HG03097 (cell line): Measurements from ENCODE around the gene DENND2A.
"Not testable (repeated sequence)": the region's sequence is repeated elsewhere in the genome, so short reads cannot be mapped to it uniquely, and the experiment has no call there.

Source experiments
- ATAC-seq: cut with Tn5 transposase; IDR thresholded peaks from one replicate; pipeline ENCODE4 v1.9.1; 2021; ENCODE audit not compliant: unreplicated experiment, low FRiP score

The DENND2A gene

DNA sequence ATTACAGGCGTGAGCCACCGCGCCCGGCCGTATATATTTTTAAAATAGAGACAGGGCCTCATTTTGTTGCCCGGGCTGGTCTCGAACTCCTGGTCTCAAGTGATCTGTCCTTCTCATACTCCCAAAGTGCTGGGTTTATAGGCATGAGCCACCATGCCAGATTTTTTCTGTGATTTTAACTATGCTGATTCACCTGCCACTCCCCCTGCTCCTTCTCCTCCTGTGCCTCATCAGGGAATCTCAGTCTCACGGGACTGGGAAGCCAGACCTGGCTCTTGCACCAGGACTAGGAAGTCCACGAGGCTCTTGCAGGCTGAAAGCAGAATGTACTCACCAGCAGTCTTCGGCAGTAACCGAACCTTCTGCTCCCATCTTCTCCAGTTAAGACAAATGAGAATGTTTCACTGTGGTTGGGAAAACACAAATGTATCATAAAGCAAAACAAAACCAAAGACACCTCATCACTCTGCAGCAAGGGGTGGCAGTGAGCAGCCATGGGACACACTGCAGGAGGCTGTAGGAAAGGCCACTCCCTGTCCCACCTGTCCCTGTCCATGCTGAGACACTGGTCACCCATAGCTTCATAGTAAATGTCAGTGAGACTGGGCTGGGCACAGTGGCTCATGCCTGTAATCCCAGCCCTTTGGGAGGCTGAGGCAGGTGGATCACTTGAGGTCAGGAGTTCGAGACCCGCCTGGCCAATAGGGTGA is 82.6 kb downstream of the DENND2A start:
- no peak for ATAC-seq

DNA sequence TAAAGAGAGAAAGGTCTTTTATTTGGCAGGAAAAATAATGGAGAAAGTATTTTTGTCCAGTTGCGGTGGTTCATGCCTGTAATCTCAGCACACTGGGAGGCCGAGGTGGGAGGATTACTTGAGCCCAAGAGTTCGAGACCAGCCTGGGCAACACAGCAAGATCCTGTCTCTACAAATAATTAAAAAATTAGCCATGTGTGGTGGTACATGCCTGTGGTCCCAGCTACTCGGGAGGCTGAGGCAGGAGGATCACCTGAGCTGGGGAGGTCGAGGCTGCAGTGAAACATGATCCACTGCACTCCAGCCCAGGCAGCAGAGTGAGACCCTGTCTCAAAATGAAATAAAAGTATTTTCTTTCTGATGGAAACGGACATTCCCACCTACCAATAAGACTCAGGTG is 83.5 kb downstream of the DENND2A start:
- no peak for ATAC-seq

DNA sequence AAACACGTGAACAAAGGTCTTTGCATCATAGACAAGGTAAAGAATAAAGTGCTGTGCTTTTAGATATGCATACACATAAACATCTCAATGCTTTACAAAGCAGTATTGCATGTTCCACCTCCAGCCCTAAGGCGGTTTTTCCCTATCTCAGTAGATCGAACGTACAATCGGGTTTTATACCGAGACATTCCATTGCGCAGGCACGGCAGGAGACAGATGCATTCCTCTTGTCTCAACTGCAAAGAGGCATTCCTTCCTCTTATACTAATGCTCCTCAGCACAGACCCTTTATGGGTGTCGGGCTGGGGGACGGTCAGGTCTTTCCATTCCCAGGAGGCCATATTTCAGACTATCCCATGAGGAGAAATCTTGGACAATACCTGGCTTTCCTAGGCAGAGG is 87.4 kb downstream of the DENND2A start:
- not testable (repeated sequence) for ATAC-seq

GRCh38 chr7:140552240-140552679 is 88.4 kb downstream of the DENND2A start:
- no peak for ATAC-seq

DNA sequence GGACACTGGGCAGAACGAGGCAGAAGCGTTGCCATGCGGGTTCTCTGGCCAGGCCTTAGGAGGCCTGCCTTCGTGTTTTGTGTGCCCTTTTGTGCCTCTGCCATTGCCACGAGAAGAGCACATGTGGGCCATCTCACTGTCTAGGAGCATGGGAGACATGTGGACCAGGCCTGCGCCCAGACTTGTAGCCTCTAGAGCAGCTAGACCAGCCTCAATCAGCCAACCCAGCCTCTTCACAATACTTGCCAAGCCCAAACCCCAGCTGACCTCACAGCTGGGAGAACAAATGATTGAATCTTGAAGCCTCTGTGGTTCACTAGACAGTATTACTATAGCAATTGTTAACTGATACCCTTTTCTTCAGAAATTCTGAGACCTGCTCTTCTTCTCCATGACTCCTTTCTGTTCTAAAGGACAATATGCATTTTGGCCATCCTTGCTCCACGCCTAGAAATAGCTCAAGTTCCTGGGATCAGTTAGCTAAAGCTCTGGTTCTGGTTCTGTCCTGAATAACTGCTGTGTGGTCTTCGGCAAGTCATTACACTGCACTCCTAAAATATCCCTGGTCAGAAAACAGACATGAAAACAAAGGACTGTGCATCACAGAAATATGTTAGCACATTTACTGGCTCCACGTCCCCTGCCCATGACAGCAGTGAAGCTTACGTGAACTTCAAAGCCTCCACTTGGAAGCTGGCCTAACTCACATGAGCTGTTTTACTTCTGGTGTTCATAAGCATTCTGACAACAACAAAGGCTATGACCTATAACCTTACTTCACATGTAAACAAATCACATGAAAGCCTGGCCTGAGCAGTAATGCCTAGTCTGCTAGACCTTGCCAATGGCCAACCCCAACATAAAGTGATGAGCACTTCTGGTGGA is 89.0 kb downstream of the DENND2A start:
- ATAC-seq = no peak

DNA sequence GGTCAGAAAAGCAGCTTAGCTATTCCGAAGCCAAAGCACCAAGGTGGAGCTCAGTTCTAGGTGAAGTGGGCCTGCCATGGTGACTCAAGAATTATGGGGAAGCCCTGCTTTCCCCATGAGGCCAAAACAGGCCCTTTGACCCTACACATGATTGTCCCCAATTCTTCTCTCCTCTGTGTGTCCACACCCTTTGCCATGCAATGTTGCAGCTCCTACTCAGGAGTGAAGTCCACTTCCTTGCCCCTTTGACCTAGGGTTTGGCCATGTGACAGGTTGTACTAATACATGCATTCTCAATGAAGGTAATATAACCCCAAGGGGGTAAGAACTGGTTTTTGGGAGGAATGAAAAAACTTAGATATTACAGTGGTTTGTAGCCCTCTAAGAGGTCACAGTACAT is 93.7 kb downstream of the DENND2A start:
- ATAC-seq = no peak

- ATAC-seq = no peak
Observed at GRCh38 chr7:140544388-140544826, 96.2 kb downstream of the DENND2A start.

GRCh38 chr7:140542228-140542603 is 98.4 kb downstream of the DENND2A start:
- no peak for ATAC-seq

DNA sequence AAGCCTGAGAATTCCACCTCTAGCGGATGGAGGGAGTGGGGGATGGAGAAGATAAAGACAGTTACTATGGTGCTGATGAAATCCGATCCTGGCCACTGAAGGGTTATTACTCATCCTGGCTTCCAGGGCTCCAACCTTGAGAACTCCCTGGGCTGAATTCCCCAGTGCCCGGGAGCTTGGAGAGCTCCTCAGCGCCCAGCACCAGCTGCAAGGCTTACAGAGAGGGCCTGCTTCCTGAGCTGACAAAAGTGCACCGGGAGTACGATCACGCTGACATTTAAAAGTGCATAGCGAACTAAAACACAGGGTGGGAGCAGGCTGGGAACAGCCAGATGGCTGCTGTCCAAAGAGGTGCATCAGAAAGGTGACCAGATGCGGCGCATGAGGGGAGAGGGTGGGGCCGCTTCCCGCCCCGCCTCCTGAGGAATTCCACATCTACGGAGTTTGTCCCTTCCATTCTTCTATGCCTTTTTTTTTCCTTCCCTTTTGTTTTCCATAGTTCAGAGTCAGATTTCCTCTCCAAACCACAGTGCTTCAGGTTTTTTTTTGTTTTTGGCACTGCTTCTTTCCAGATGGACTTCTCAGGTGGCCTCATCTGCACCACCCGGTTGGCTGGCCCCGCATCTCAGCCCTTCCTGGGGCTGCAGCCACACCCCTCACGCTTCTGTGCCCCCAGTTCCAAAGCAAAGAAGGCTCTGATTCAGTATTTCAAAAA is 98.9 kb downstream of the DENND2A start:
- no peak for ATAC-seq

DNA sequence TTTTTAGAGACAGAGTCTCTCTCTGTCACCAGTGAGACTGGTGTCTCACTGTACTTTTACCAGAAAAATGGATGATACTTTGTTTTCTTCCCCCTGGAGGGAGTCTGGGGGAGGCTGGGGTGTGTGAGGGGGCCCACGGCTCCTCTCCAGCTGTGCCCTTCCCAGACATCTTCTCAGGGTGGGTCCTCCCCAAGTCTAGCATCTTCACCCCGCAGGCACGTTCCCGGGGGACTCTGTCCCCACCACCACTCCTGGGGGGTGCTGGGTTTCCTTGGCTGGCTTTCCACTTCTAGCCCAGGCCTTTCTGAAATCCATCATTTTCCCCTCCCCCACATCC is 99.5 kb downstream of the DENND2A start:
- no peak for ATAC-seq

- no peak for ATAC-seq
Observed at GRCh38 chr7:140540136-140540777, 100.4 kb downstream of the DENND2A start.

DNA sequence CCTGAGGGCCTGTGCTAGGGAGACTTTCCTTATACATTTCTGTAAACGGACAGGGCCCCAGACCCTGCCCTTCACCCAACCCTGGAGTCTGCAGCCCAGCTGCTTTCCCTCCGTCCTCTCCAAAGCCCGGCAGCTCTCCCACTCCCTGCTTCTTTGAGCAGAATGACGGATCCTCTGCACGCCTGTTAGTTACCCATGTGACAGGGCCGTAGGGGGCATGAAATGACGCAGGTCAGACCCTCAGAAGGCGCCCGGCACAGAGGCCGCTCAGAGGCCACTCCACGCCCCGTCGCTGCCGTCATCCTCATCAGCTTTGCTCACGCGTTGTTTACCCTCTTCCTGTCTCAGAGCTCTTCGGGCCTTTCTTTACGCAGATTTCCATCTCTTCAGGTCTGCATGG is 101.2 kb downstream of the DENND2A start:
- no peak for ATAC-seq

DNA sequence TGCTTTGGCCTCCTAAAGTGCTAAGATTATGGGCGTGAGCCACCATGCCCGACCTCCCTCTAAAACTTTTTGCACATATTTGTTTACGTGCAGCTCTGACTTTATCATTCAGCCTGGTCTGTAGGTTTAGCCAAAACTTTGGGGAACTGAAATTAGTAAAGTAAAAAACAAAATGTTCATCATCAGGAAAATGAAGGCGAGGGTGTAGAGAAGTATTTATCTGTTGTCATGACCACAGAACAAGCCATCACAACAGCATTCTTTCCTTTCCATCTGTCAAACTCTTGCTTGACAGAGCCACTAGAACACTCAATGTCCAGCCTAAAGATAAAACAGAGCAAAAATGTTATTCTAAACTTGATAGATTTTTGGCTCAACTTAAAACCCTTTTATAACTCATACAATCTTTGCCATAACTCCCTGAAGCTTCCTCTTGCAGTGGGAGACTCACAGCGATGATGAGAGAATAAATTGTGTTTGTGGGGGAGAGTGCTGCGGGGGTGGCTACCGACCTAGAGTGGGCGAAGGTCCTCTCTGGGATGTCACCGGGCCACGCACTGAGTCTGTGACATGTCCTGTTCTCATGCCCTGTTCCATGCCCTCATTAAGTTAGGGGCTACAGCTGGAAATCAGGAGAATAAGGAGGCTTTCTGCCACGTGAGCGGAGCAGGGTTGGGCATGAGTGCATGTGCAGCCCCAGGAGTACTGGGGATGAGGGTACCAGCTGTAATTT is 102.7 kb downstream of the DENND2A start:
- no peak for ATAC-seq

DNA sequence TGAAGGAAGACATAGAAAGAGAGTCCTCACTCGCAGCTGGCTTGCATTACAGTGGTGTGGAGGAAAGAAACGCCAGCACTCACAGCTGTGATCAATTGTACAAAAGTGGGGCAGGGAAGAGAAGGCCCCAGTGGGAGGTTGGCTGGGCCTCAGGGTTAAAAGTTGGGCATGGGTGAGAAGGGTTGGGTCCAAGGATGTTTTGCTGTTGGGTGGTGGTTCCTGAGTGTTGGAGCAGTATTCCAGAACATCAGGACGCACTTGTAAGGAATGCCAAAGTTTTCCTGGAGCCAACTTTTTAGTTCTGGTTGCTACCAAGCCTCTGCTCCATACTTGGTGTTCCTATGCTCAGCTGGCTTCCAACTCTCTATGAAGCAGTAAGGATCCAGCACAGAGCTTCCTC is 105.9 kb downstream of the DENND2A start:
- no peak for ATAC-seq

DNA sequence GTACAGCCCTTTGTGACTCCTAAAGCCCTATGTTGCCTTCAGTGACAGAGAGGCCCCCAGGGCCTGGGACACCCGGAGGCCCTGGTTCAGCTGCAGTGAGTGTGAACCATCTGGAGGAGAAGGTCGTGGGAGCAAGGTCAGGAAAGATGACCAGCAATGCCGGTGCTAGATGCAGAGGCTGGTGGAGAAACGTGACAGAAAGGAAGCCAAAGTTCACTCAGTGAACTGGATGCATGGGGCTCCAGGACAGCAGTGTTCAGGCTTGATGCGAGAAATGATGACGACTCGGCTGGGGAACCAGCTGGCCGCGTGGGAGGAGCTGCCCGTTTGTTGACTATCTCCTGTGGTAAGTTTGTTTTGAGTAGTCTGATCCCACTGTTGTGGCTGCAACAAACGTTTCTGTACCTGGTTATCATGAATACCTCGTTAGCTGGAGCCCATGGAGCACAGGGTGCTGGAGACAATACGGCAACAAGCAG is 107.2 kb downstream of the DENND2A start:
- no peak for ATAC-seq

- not testable (repeated sequence) for ATAC-seq
Observed at GRCh38 chr7:140529428-140529827, 111.2 kb downstream of the DENND2A start.

- no peak for ATAC-seq
Observed at GRCh38 chr7:140526787-140527664, 113.6 kb downstream of the DENND2A start.

- ATAC-seq = no peak
Observed at GRCh38 chr7:140526214-140526613, 114.4 kb downstream of the DENND2A start.

DNA sequence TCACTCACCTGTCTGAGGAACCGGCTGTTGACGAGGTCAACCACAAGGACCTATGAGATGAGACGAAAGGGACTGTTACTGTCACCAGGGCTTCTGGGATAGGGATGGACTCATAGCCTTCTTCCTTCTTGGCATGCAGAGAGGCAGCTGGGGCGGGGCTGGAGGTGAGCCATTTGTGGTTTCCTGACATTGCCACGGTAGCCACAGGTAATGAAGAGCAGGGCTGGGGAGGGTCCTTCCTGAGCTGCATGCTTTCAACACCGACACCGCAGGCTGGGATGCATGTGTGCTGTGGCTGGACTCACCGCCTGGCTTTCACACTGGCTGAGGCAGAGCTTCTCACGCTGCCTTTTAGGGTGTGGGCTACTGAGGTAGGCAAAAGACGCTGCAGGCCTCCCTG is 114.9 kb downstream of the DENND2A start:
- peak; percentile 74 for ATAC-seq
